HCEC 1CT (cell line): ENCODE results near the gene GRIK3.

Source experiments
- DNase-seq: peaks from one replicate; pipeline ENCODE4 v3.0.0-alpha.2; 2017

Gene GRIK3

DNA sequence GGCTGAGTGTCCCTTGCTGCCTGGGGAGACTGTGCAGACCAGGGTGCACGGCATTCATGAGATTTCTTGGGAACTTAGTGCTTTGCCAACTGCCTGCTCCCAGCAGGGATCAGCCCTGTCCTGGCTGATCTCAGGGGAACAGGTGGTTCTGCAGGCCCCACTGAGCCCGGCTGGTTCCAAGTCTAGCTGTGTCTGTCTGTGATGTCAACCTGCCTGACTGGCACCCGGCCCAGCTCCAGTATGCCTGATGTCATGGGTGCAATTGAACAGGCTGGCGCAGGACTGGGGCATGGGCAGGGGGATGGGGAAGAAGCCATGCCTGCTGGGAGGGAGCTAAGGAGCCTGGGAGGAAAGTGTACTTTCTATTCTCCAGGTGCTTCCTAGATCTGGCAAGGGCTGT is 227.1 kb downstream of the GRIK3 start:
- no peak for DNase-seq

DNA sequence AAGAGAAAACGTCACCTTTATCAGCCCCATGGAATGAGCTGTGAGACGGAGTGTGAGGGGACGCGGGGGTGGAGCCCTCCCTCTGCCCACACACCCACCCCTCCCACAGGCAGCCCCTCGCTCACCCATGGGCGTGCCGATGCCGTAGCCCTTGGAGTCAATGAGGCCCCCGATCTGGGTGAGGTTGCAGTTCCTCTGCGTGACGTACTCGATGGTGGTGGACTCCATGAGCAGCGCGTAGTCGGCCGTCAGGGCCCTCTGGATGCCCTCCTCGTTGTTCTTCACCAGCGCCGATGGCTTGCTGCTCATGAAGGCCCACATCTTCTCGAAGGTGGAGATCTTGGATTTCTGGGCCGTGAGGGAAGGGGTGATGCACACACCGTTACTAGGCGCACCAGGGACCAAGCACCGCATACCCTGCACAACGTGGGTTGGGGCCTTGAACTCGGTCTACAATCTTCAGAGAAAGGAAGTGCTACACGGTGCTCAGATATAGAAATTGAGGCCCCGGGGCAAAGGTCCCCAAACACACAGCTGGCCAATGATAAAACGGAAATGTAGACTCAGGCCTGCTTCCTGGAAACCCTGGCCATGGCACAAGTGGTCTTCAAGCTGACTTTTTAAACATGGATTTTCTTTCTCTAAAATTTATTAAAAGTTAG is 228.2 kb downstream of the GRIK3 start:
- no peak for DNase-seq

DNA sequence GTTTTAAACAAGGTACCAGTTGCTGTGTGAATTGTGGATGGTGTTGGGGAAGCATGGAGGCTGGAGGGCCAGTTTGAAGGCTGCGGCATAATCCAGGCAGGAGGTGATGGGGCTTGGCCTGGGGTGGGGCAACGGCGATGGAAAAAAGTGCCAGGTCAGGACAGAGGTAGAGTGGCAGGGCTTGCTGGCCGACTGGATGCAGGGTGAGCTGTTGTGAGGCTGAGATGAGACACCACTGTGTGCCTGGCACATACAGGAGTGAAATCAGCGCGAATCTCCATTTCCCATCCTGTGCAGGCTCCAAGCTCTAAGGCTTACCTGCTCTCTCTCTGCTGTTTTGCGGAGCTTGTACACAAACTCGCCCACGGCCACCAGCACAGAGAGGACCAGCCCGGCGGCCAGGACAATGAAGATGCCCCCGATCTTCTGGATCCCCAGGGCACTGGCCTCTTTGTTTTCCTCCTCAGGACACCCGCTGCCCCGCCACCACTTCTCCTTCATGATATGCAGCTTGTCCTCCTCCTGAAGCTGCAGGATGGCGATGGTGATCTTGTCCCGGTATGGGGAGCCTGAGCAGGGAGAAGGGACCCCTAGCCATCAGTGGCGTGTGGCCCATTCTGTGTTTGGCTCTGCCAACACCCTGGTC is 229.5 kb downstream of the GRIK3 start:
- no peak for DNase-seq

DNA sequence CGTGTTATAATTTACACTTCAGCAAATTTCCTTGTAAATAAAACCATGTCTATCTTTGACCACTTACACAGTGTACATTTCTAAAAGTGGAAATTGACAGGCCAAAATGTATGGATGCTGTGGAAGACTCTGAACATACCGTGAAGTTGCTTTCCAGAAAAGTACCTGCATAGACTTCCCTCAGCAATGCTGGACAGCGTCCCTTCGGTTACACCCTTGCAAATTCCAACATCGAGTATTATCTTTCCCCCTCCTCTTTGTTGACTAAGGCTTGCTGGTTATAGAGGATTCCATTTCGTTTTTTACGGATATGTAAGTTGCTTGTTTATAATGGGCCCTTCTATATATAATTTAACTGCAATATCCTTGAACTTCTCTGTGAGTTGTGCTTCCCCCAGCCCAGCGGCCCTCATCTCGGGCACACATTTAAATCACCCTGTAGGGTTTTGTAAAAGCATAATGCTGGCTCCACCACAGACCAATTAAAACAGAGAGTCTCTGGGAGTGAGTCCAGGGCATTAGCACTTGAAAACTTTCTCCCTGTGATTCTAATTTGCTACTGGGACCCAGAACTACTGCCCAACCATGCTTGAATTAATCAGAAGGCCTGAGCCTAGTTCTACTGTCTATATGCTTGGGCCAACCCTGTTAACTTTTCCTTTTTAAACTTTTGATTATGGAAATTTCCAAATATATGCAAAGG is 230.3 kb downstream of the GRIK3 start:
- no peak for DNase-seq

DNA sequence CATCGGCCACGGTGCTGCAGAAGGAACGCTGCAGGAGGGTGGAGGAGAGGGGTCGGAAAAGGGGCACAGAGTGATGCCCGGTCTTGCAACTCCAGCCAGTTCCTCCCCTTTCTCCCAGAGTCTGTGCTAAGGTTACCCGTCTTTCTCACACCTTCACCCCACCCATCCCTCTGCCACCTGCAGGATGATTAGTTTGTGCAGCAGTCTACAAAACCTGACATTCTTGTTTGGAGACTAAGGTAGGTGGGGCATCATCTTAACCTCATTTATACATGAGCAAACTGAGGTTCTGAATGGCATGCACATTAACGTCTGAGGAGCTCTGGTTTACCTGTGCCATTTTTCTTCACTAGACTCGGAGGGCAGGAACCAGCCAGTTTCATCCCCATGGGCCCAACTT is 232.3 kb downstream of the GRIK3 start:
- DNase-seq: no peak

DNA sequence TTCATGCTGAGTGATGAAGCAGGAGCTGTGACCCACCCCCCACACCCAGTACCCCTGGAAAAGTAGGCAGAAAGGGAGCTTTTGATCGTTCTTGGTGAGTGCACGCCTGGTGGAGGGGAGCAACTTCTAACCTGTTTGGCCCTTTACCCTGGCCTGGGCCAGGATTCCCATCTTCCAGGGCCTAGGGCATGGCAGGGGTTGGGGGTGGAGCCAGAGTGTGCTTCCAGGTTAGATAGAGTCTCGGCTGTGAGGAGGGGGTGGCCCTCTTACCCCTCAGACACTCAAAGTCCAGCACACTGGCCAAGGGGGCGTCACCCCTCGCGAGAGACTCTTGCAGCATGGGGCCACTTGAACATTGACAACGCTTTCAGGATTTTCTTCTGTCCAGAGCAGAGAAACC is 236.6 kb downstream of the GRIK3 start:
- no peak for DNase-seq

DNA sequence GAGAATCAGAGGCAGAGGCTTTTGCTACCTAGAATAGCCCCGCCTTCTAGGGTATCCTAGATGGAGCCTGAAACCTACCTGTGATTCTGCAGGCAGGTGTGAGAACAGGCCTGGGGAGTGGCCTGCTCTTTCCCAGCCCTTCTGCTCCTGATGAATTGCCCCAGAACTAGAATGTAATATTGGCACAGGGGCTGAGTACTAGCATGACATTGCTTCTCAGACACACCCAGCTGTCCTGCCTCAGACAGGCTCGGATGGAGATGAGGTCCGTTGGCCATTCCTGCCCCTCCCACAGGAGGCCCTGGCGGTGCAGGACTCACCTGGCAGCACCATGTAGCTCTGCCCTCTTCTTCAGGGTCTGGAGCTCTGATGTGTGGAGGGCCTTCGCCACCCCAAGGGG is 237.6 kb downstream of the GRIK3 start:
- no peak for DNase-seq

DNA sequence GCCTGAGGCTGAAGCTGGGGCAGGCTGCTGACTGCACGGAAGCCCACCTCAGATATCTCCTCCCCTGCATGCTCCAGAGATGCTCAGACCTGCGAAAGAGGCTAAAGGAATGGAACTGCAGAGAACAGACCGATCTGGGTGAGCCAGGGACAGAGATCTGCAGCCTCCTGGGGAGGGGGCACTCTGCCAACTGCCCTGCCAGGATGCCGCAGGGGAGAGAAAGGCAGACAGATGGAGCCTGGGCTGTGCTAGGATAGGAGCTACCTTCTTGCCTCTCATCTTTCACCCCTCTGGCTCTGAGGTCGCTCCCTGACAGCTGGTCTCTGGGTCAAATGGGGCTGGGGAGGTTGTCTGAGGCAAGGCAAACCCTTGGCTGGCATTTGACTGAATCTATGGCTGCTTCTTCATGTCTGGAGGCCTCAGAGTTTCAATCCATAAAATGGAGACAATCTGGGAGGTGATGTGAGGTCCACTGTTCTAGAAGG is 238.2 kb downstream of the GRIK3 start:
- DNase-seq: no peak

DNA sequence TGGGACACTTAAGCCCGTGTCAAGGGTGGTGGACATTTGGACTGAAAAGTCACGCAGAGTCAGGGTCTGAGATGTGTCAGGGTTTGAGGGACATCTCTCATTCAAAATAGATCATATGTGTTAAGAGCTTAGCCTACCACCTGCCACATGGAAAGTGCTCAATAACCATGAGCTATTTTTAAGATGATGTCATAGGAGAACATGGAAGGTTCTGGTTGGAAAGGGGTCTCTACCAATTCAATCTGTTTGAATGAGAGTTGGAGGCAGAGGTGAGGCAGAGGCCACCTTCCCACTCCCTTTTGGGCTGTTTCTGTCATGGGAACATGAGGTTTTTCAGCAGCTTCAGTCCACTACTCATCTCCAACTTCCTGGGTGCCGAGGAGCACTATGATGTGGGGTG is 239.9 kb downstream of the GRIK3 start:
- DNase-seq: no peak

DNA sequence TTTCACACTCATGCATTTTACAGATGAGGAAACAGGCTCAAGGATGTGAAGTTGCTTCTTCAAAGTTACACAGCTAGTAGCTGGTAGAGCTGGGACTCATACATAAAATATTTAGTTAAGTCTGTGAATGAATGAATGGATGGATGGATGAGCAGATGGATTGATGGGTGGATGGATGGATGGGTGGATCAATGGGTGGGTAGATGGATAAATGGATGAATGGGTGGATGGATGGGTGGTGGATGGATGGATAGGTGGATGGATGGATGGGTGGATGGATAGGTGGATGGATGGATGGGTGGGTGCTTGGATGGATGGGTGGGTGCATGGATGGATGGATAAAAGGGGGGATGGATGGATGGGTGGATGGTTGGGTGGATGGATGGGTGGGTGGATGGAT is 240.9 kb downstream of the GRIK3 start:
- DNase-seq: no peak

DNA sequence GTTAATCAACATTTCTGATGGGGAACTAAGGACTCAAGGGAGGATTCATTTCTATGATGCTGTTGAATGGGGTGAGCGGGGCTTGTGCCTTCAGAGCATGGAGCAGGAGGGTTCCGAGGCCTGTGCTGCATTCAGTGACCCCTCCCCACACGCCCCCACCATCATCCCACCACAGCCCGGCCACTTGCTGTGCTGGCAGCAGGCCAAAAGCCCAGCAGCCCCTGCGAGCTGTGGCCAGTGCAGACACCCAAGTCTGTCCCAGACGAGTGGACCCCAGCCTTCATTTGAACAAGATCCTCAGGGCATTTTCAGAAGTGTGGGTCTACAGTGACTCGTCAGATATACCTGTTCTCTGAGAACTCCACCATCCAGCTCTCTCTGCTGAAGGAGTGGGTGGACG is 242.0 kb downstream of the GRIK3 start:
- DNase-seq: no peak

DNA sequence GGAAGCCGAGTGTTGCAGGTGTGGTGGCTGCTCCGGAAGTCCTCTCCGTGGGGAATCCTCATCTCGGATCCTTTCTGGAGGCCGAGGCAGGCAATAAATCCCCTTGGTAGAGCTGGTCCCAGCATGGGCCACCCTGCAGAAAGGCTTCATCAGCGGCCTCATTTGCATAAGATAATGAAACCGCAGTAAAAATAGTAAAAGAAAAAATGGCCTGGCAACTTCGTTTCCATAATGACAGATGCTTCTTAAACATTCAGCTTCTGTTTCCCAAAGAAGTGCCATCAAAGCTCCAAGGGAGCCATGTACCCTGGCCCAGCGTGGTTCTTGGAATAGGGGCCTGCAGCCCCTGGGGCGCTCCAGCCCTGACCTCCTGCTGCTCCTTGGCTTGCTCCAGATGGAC is 244.1 kb downstream of the GRIK3 start:
- DNase-seq: no peak

DNA sequence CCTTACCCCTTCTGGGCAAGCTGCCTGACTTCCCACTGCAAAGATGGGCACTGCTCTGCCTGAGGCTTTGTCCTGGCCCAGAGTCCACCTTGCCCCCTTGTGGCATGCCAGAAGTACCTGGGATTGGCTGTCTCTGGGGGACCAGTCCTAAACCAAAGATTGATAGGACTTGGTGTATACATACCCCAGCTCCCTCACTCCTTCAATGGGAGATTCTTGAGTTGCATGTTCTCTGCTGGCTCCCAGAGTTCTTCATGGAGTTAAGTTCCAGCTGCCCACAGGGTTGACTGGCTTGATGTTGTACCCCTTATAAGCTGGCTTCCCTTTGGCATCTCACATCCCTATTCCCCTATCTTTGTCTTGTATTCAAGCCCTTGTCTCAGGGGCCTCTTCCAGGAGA is 244.8 kb downstream of the GRIK3 start:
- DNase-seq: no peak

DNA sequence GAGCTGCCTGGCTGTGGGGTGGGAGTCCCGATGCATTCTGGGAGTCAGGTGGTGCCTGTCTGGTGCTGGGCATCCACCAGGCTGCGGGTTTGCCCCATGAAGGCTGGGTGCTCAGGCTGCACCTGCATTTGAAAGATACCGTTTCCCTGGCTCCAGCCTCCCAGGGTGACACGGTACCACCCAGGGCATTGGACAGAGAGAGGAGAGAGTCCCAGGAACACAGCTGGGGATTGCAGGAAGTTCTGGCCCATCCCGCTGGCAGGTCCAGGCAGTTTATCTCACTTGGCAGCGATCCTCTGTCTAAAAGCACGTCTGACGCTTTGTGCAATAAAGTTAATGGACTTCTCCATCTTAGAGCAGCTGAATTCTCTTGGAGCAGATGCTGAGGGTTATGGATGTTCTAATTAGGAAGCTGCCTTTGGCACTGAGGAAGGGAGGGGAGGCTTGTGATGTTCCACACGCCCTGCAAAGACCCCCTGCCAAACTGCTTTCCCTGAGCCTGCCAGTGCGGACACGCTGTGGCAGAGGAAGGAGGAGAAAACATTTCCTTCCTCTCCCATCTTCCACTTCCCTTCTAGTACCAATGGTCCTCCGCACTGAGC is 246.9 kb downstream of the GRIK3 start:
- no peak for DNase-seq

DNA sequence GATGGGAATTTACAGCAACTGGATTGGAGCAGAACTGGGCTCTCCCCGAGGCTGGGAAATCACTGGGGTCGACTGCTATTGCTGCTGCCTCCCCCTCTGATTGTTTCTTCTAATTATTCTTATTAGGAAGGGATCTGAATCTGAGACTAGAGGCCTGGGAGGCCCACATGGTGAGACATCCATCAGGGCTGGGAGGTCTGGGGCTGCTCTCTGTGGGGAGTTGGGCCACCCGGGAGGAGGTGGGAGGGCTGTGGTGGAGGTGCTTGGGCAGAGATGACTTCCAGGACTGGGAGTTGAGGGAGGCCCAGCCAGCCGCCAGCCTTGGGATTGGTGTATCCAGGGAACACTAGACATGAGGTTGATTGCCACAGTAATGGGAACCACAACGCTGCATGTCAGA is 247.9 kb downstream of the GRIK3 start:
- DNase-seq: no peak

DNA sequence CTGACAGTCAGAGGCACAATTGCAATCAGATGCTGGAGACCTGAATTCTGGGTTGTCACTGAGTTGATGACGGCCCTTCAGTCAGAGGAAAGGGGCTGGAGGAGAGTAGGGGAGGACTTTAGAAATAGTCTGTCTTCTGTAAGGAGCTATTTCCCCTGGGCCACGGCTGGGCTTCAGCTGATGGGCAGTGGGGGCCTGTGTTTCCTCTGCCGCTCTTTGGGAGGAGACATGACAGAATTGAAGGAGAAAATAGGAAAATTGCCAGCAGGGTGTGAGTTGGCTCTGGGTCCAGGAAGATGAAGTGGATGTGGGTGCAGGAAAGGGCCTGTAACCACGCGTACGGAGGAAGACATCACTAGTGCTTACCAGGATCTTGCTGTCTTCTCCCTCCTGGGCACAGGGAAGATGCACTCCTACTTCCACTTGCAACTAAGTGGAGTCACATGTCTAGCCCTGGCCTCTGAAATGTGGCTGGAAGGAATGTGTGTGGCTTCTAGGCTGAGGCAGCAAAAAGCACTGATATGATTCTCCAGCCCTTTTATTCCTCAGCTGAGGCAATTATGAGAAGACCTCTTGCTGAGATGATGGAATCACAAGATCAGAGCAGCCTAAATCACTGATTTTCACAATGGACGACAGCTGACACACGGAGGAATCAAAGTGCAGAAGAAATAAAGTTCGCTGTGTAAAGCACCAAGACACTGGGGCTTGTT is 250.0 kb downstream of the GRIK3 start:
- no peak for DNase-seq

DNA sequence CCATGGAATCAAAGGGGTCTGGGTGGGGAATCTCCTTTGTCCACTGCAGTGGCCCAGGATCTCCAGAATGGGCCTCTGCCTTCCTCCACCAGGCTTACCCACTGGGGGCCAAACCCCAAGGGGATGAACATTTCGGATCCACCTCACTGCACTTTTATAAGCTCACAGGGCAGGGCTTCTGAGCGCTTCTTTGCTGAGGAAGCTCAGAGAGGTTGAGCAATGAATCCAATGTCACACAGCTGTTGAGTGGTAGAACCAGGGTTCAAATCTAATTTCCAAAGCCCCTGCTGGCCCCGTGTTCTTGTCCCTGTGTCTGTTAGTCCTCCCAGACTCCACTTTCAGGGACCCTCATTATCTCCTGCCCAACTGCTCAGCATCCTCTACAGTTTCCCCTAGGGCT is 250.8 kb downstream of the GRIK3 start:
- DNase-seq: no peak

DNA sequence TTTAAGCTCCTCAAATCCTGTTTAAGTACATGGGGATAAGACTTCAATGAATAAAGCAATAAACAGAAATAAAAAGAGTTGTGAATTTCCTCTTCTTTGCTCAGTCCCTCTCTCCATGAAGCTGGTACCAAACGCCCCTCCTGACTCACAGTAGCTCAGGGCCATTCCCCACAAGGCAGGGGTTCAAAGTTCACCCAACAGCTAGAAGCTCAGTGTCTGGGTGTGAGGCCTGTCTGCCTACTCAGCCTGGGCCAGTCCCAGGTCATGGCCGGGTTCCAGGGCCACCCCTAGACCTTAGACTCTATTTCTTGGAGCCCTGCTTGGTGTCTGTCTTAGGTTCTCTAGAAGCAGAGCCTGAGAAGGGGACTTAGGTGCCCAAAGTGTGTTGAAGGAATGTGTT is 251.5 kb downstream of the GRIK3 start:
- DNase-seq: no peak

DNA sequence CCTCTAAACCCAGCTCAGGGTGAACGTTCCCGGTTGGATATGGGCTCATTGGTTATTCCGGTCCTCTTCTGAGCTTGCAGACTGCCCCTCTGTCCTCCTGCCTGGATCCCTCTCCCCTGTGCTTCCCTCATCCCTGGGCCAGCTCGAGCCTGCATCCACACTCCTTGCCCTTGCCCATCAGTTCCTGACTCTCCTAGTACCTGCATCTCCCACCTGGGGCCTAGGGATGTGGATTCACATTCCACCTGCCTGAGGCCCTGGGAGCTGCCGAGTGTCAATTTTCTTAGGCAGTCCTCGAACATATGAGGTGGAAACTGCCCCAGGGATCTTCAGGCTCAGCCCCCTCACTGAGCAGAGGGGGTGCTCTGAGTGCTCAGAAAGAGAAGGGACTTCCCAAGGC is 252.2 kb downstream of the GRIK3 start:
- DNase-seq: no peak

DNA sequence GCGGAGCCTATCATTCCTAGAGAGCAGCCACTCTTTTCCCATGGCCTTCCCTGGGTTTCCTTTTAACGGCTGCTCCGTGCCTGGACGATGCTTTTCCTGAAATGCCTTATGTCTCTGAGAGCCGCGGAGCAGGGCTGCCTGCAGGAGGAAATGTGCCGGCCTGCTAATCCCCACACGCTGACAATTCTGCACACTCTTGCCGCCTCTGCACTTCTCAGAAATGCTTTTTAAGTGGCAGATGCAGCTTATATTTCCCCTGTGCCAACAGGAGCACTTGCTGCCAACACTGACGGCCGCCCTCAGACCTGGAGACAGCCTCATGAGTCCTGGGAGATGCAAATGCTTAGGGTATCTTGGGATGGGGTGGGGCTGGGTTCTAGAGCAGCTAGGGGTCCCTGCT is 253.2 kb downstream of the GRIK3 start:
- no peak for DNase-seq

DNA sequence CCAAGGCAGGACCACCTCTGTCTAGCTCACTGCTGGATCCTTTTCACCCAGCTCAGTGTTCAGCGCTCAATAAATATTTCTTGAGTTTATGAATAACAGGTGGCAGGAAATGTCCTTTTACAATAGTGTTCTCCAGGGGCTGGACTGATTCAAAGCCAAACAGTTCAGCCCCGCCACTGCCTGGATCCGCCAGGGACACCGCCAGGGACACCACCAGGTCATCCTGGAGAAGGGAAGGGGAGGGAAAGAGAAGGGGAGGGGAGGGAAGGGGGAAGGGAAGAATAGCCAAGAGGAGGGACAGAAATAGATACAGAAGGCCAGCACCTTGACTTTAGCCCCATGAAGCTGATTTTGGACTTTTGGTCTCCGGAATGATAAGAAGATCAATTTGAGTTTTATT is 255.6 kb downstream of the GRIK3 start:
- DNase-seq: no peak

DNA sequence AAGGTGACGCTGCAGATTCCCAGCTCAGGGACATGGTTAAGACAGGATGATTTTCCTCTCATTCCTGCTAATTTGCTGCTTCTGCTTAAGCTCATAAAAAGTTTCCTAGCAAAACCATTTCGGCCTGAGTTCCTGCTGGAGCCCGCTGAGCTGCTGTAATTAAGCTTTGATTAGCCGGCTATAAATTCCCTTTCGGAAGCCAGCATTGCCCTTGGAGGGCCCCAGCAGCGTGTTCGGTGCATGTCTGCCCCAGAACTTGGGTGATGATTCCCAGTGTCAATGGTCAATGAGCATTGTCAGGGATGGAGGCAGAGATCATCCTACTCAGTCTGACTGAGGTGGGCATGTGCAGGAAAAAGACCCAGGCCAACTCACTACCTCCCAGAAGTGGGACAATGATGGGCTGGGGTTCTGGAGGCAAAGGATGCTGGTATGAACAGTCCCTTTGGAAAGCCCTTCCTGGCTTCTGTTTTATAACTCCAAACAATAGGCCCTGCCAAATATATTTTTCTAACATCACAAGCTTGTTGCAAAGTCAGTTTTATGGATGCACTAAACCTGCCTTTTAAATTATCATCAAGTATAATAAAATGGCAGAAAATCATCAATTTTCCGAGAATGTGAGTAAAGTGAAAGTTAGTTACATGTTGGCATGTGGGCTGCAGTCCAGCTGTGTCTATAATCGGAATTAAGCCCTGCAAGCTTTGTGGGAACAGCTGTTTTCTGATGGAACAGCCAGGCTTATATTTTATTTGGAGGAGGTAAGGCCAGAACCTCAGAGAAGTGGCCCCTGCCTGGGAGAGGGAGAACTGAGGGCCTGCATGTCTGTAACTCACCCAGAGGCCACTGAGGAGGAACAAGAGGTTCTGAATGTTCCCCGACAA is 257.1 kb downstream of the GRIK3 start:
- no peak for DNase-seq
